ENCODE measurements around the gene YOD1.

GRCh38 chr1:207039380-207040180, 11.4 kb downstream of the YOD1 start:
- TF ChIP-seq, protein P1, sequence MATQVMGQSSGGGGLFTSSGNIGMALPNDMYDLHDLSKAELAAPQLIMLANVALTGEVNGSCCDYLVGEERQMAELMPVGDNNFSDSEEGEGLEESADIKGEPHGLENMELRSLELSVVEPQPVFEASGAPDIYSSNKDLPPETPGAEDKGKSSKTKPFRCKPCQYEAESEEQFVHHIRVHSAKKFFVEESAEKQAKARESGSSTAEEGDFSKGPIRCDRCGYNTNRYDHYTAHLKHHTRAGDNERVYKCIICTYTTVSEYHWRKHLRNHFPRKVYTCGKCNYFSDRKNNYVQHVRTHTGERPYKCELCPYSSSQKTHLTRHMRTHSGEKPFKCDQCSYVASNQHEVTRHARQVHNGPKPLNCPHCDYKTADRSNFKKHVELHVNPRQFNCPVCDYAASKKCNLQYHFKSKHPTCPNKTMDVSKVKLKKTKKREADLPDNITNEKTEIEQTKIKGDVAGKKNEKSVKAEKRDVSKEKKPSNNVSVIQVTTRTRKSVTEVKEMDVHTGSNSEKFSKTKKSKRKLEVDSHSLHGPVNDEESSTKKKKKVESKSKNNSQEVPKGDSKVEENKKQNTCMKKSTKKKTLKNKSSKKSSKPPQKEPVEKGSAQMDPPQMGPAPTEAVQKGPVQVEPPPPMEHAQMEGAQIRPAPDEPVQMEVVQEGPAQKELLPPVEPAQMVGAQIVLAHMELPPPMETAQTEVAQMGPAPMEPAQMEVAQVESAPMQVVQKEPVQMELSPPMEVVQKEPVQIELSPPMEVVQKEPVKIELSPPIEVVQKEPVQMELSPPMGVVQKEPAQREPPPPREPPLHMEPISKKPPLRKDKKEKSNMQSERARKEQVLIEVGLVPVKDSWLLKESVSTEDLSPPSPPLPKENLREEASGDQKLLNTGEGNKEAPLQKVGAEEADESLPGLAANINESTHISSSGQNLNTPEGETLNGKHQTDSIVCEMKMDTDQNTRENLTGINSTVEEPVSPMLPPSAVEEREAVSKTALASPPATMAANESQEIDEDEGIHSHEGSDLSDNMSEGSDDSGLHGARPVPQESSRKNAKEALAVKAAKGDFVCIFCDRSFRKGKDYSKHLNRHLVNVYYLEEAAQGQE (IDR thresholded peaks at IDR 0.05; ENCODE audit: insufficient replicate concordance, low read depth): no peak
- no peak for TF ChIP-seq POLR2AphosphoS5 (IDR thresholded peaks at IDR 0.05; ENCODE audit: low read depth)
- TF ChIP-seq CTCF (IDR thresholded peaks at IDR 0.05; ENCODE audit: insufficient read depth, low read length): no peak
